HL-60 (cell line): ENCODE measurements around the gene AFF3.

Source experiments
- CTCF ChIP-seq: IDR thresholded peaks from one replicate; pipeline ENCODE4 v1.5.1; 2011; ENCODE audit warnings: low read length, control low read depth, inconsistent platforms; ENCODE audit not compliant: insufficient read depth
- POLR2AphosphoS5 ChIP-seq: IDR thresholded peaks from 2 replicates; pipeline ENCODE4 v1.6.1; 2012; ENCODE audit warnings: low read depth
- REST ChIP-seq: IDR thresholded peaks from 2 replicates; pipeline ENCODE4 v1.6.1; 2012; ENCODE audit warnings: low read depth; ENCODE audit not compliant: insufficient replicate concordance
- SPI1 ChIP-seq: IDR thresholded peaks from 2 replicates; pipeline ENCODE4 v1.6.1; 2012; ENCODE audit warnings: low read depth, mild to moderate bottlenecking, borderline replicate concordance

GRCh38 chr2:99770876-99771275 lies 371.5 kb downstream of the AFF3 start:
- TF ChIP-seq POLR2AphosphoS5 = no peak
- TF ChIP-seq CTCF = no peak
- no peak for TF ChIP-seq REST
- no peak for TF ChIP-seq SPI1
